Measurements from ENCODE around the gene BCR. TPM values are rescaled to one million over a fixed set of nuclear protein-coding genes. Genes with fewer than 3 reads are reported as not detected.

The BCR gene
- total and polyA plus RNA-seq, 2 of the 4 experiments (the other 2 are of a cell fraction), result 28.9 to 44.6 TPM

GRCh38 chr22:23216461-23217170, 36.3 kb downstream of the BCR start:
- Histone ChIP-seq H3K9me3 (ENCODE audit: control insufficient read depth, insufficient read depth, low read length) (no peaks in the 10 kb centered on the region), H2BK5ac (ENCODE audit: low read depth, low read length, poor library complexity, severe bottlenecking) (peak overlapping the region; percentile 87), H3K56ac (ENCODE audit: extremely low read depth, insufficient read depth, low read length) (no peak overlapping the region), H2BK15ac (ENCODE audit: low read depth, low read length) (peak overlapping the region; percentile 92), H3K18ac (ENCODE audit: low read depth, low read length) (peak overlapping the region; percentile 11; the same call in 1 of the 2 replicates), H3K14ac (replicated peaks; ENCODE audit: low read depth, low read length) (peak overlapping the region; percentile 91), H2AK9ac (replicated peaks; ENCODE audit: low read depth, low read length, poor library complexity) (peak overlapping the region; percentile 31), H3K9me1 (ENCODE audit: insufficient read depth, low read length) (peaks cover 66% of the 10 kb centered on the region), H2BK120ac (ENCODE audit: low read depth, low read length) (peak overlapping the region; percentile 91), H2AFZ (replicated peaks; ENCODE audit: low read length, poor library complexity) (no peak overlapping the region), H4K8ac (ENCODE audit: low read depth in 2 of 2, low read length in 2 of 2) (peak overlapping the region in 1 of 2 experiments; percentile 59; a peak in 3 of 4 replicates), H4K5ac (ENCODE audit: low read depth, low read length) (peak overlapping the region; percentile 2; the same call in 1 of the 2 replicates), H3K4me1 (ENCODE audit: control insufficient read depth, insufficient read depth, low read length) (peaks cover 44% of the 10 kb centered on the region), H3K23ac (ENCODE audit: low read depth, low read length) (peak overlapping the region; percentile 76), H3K27ac (ENCODE audit: insufficient read depth, low read length) (peak overlapping the region; percentile 37; the same call in 1 of the 2 replicates), H3K36me3 (ENCODE audit: control insufficient read depth, insufficient read depth, low read length) (no peaks in the 10 kb centered on the region), H3K9ac (ENCODE audit: low read depth, low read length) (no peak overlapping the region), H4K91ac (ENCODE audit: insufficient read depth, low read depth, low read length) (peak overlapping the region; percentile 81), H3K4me3 (ENCODE audit: insufficient read depth, low read depth, low read length) (no peak overlapping the region), H3K4ac (ENCODE audit: low read depth, low read length) (peak overlapping the region; percentile 89), H2AK5ac (ENCODE audit: low read depth, low read length) (peak overlapping the region; percentile 97), H3K79me1 (ENCODE audit: low read depth in 1 of 2, low read length in 2 of 2) (peaks cover 53 to 94% of the 10 kb centered on the region in 2 experiments), H2BK20ac (ENCODE audit: low read depth, low read length) (peak overlapping the region; percentile 93), H4K20me1 (ENCODE audit: insufficient read depth, low read length) (peaks cover 52% of the 10 kb centered on the region), H3K4me2 (ENCODE audit: low read depth, low read length) (no peak overlapping the region), H3K27me3 (ENCODE audit: control insufficient read depth, insufficient read depth, low read length) (no peaks in the 10 kb centered on the region)
- 93% methylated on average over 8 of the region's 16 CpGs; no CpG with 5 or more reads in 1 of the 2 experiments for WGBS, 2 experiments (ENCODE audit: extremely low coverage in 2 of 2, insufficient read length in 1 of 2)
- ChIA-PET POLR2A (ENCODE audit: unreplicated experiment) (no interaction called here), CTCF (interaction anchor here (0.6 kb wide), 1 partner anchor 33 kb away, joined by 4 read pairs; no protein-coding TSS in a partner anchor)
- BruUV-seq (replicated peaks), result no TSS peak
- dilution Hi-C loops (cut with HindIII; ENCODE audit: low sequenced_read_pairs, unreplicated experiment) (no loop called here), intact Hi-C loops (cut with micrococcal nuclease) (loop anchor here (5.0 kb wide), 1 partner anchor 34 kb away; the partner anchor contains the start of gene BCR), in situ Hi-C loops (cut with MboI; ENCODE audit: low sequenced_read_pairs) (no loop called here)
- no peak for ATAC-seq (ENCODE audit: low read depth)
- TF ChIP-seq MAFK (IDR thresholded peaks at IDR 0.05; ENCODE audit: low read depth, low read length) (no peak), SMC3 (IDR thresholded peaks at IDR 0.05; ENCODE audit: low read depth, low read length) (no peak), MXI1 (IDR thresholded peaks at IDR 0.05; ENCODE audit: borderline replicate concordance, low read depth, low read length) (no peak), POLR2A (IDR thresholded peaks at IDR 0.05; ENCODE audit: low read depth, low read length) (no peak), CEBPB (IDR thresholded peaks at IDR 0.05; ENCODE audit: low read depth, low read length) (0 out of 2 replicates have a peak, but pooled peaks have one; percentile 8)
- DNase-seq, result no peak

Data from IMR-90 (cell line).